Activated naive CD8-positive, alpha-beta T cell treated with anti-CD3 and anti-CD28 coated beads, Interleukin-2, amount 10 ng/mL, durations not matched to agents 7 days and 5 days (primary cell): ENCODE data around the gene RPL7L1. TPM values are rescaled to one million over a fixed set of nuclear protein-coding genes. Genes with fewer than 3 reads are reported as not detected.

ENCODE experiments used
- ATAC-seq: fragments of 150-1000 bp; cut with Tn5 transposase; one replicate; pipeline ENCODE4 v1.10.0; 2021; ENCODE audit warnings: low read depth, moderate library complexity
- POLR2A ChIA-PET: fragments of 350-600 bp; sonication (Branson Sonifier 250); formaldehyde crosslinking; loops from one replicate; lab custom pipeline; 2021; ENCODE audit warnings: antibody characterized with exemption; lab: Charles Lee
- DNase-seq: peaks from one replicate; pipeline ENCODE4 v3.0.0; 2021
- H3K27ac Mint-ChIP-seq: one replicate; pipeline ENCODE4 v1.8.0; 2022; ENCODE audit warnings: mild to moderate bottlenecking, mixed read lengths
- H3K27me3 Mint-ChIP-seq: one replicate; pipeline ENCODE4 v1.8.0; 2022; ENCODE audit warnings: mild to moderate bottlenecking, moderate library complexity, mixed read lengths
- H3K36me3 Mint-ChIP-seq: one replicate; pipeline ENCODE4 v1.8.0; 2021; ENCODE audit warnings: mild to moderate bottlenecking, mixed read lengths
- H3K4me1 Mint-ChIP-seq: one replicate; pipeline ENCODE4 v1.8.0; 2021; ENCODE audit warnings: mixed read lengths
- H3K4me3 Mint-ChIP-seq: one replicate; pipeline ENCODE4 v1.8.0; 2022; ENCODE audit warnings: mild to moderate bottlenecking, moderate library complexity, mixed read lengths
- H3K9me3 Mint-ChIP-seq: one replicate; pipeline ENCODE4 v1.8.0; 2021; ENCODE audit warnings: mixed read lengths
- total RNA-seq, 2 experiments: library from RNA; stranded (reverse); gene quantifications; one replicate each; pipeline ENCODE4 v1.2.3, GENCODE V29; 2021

The RPL7L1 gene
- total RNA-seq, 2 experiments from 2014 or later: 77.6 to 79.3 TPM

- no peaks in the 10 kb centered on the region for H3K27me3 Mint-ChIP-seq
- no peak overlapping the region for H3K27ac Mint-ChIP-seq
- H3K9me3 Mint-ChIP-seq: no peaks in the 10 kb centered on the region
- DNase-seq (no peak), ATAC-seq (no peak)
- H3K4me1 Mint-ChIP-seq: peaks cover 9% of the 10 kb centered on the region
- H3K4me3 Mint-ChIP-seq: no peak overlapping the region
- H3K36me3 Mint-ChIP-seq: peaks cover 5% of the 10 kb centered on the region
- POLR2A ChIA-PET: interaction anchor here (1.3 kb wide), 1 partner anchor 257 kb away, joined by 3 read pairs; the partner anchor contains the start of gene CUL9
Measured at GRCh38 chr6:42925248-42925857, 45.9 kb downstream of the RPL7L1 start.

DNA sequence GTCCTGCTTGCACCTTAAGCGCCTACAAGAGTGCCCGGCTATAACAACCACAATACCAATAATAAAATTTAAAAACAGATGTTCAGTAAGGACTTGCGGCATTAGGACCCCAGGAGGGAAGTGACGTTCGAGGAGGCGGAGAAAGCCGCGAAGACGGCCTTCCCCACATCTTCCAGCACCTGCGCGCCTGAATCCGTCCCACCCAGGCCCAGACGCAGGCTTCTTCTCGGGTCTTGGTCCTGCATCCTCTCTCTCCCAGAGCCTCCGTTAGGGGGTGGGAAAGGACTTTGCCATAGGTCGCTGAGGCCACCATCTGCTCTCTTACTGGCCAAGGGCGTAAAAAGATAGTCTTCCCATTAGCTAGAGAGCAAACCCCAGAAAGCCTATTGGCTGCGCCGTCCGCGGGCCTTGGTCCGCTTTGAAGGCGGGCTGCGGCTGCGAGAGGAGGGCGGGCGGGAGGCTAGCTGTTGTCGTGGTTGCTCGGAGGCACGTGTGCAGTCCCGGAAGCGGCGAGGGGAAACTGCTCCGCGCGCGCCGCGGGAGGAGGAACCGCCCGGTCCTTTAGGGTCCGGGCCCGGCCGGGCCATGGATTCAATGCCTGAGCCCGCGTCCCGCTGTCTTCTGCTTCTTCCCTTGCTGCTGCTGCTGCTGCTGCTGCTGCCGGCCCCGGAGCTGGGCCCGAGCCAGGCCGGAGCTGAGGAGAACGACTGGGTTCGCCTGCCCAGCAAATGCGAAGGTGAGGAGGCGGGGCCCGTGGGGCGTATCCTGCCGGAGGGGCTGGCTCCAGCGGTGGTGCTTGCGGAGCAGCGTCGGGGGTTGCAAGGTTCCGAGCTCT, 49.8 kb downstream of the RPL7L1 start, which contains the start of gene CNPY3:
CNPY3 (plus strand) TSS at position 495 of the 835 bp plus-strand sequence; CDS start at position 586, 91 bp downstream.
- no peaks in the 10 kb centered on the region for H3K27me3 Mint-ChIP-seq
- no peaks in the 10 kb centered on the region for H3K9me3 Mint-ChIP-seq
- ATAC-seq (peak; percentile 86), DNase-seq (peak; percentile 94)
- H3K36me3 Mint-ChIP-seq: peaks cover 15% of the 10 kb centered on the region
- peak within 1 kb of the TSS; percentile 96 for H3K4me3 Mint-ChIP-seq
- POLR2A ChIA-PET: interaction anchor here (0.6 to 3.5 kb wide), 33 partner anchors 10 to 700 kb away, joined by 3 to 66 read pairs (median 4); partner anchors contain the start of genes CUL7, CUL9, GTPBP2 and KLC4
- H3K27ac Mint-ChIP-seq: peak within 1 kb of the TSS; percentile 99
- H3K4me1 Mint-ChIP-seq: peaks cover 32% of the 10 kb centered on the region

DNA sequence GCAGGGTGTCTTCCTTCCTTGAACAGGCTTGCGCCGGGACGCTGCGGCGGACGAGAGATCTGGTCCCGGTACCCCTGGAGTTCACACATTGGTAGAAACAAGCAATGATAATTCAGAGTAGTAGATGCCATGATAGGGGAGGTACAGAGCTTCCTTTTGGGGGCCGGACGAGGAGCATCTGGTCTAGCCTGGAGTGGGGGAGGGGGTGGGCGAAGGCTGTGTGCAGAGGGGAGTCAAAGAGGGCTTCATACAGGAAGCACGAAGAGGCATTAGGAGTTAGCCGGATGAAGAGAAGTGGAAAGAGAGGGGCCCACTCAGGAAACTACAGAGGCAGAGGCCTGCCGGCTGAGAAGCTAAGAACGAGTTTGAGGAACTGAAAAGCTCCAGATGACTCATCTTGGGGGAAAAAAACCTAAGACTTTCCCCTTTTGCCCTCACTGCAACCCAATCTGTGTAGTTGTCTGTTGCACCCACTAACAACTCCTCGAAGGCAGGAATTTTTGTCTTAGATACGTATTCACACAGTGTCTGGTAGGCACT, 50.5 kb downstream of the RPL7L1 start:
- H3K27me3 Mint-ChIP-seq: no peaks in the 10 kb centered on the region
- ATAC-seq (no peak), DNase-seq (no peak)
- POLR2A ChIA-PET: interaction anchor here (0.6 to 3.5 kb wide), 31 partner anchors 11 to 699 kb away, joined by 3 to 66 read pairs (median 5); partner anchors contain the start of genes CUL7, CUL9, GTPBP2 and KLC4
- no peaks in the 10 kb centered on the region for H3K9me3 Mint-ChIP-seq
- H3K4me1 Mint-ChIP-seq: peaks cover 35% of the 10 kb centered on the region
- peaks cover 15% of the 10 kb centered on the region for H3K36me3 Mint-ChIP-seq
- peak overlapping the region; percentile 96 for H3K4me3 Mint-ChIP-seq
- peak overlapping the region; percentile 99 for H3K27ac Mint-ChIP-seq

GRCh38 chr6:42932412-42932811, 53.0 kb downstream of the RPL7L1 start:
- no peaks in the 10 kb centered on the region for H3K27me3 Mint-ChIP-seq
- POLR2A ChIA-PET: interaction anchor here (1.5 kb wide), 1 partner anchor 52 kb away, joined by 3 read pairs; the partner anchor contains the start of gene PPP2R5D
- peaks cover 37% of the 10 kb centered on the region for H3K4me1 Mint-ChIP-seq
- DNase-seq (no peak), ATAC-seq (no peak)
- H3K9me3 Mint-ChIP-seq: no peaks in the 10 kb centered on the region
- H3K27ac Mint-ChIP-seq: peak overlapping the region; percentile 51
- peaks cover 20% of the 10 kb centered on the region for H3K36me3 Mint-ChIP-seq
- H3K4me3 Mint-ChIP-seq: peak overlapping the region; percentile 96

- Mint-ChIP-seq H3K4me1 (peaks cover 39% of the 10 kb centered on the region), H3K36me3 (peaks cover 24% of the 10 kb centered on the region), H3K27me3 (no peaks in the 10 kb centered on the region), H3K9me3 (no peaks in the 10 kb centered on the region), H3K27ac (peak overlapping the region; percentile 7), H3K4me3 (peak overlapping the region; percentile 96)
- no peak for ATAC-seq
- POLR2A ChIA-PET: interaction anchor here (1.5 kb wide), 1 partner anchor 51 kb away, joined by 3 read pairs; the partner anchor contains the start of gene PPP2R5D
- no peak for DNase-seq
Measured at GRCh38 chr6:42933205-42933604, 53.8 kb downstream of the RPL7L1 start.

DNA sequence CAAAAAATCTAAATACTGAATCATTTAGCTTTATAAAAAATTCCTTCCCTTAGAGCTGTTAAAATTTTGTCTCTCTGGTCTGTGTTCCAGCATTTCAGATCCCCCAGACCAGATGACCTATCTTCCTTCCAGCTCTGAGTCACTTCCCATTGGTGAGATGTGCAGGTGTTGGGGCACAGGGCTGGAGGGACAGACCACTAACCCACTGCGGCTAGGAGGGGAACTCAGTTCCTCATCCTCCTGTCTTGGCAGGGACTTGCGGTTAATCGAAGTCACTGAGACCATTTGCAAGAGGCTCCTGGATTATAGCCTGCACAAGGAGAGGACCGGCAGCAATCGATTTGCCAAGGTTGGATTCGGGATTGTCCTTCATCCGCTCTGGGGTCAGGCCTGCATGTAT, 55.9 kb downstream of the RPL7L1 start:
- Mint-ChIP-seq H3K4me1 (peaks cover 32% of the 10 kb centered on the region), H3K27me3 (no peaks in the 10 kb centered on the region), H3K27ac (no peak overlapping the region), H3K36me3 (peaks cover 22% of the 10 kb centered on the region), H3K4me3 (no peak overlapping the region), H3K9me3 (no peaks in the 10 kb centered on the region)
- POLR2A ChIA-PET: interaction anchor here (0.6 to 1.2 kb wide), 3 partner anchors 36 to 154 kb away, joined by 3 to 5 read pairs (median 4); partner anchors contain the start of genes BICRAL and PEX6
- ATAC-seq (no peak), DNase-seq (no peak)

GRCh38 chr6:42936398-42936797, 57.0 kb downstream of the RPL7L1 start:
- H3K27me3 Mint-ChIP-seq: no peaks in the 10 kb centered on the region
- H3K36me3 Mint-ChIP-seq: peaks cover 22% of the 10 kb centered on the region
- peaks cover 29% of the 10 kb centered on the region for H3K4me1 Mint-ChIP-seq
- no peak overlapping the region for H3K4me3 Mint-ChIP-seq
- DNase-seq (no peak), ATAC-seq (no peak)
- no peak overlapping the region for H3K27ac Mint-ChIP-seq
- H3K9me3 Mint-ChIP-seq: no peaks in the 10 kb centered on the region
- POLR2A ChIA-PET: interaction anchor here (0.6 kb wide), 1 partner anchor 58 kb away, joined by 4 read pairs; no protein-coding TSS in a partner anchor

- no peak overlapping the region for H3K4me3 Mint-ChIP-seq
- peaks cover 17% of the 10 kb centered on the region for H3K36me3 Mint-ChIP-seq
- POLR2A ChIA-PET: interaction anchor here (0.8 to 1.1 kb wide), 2 partner anchors 17 to 20 kb away, joined by 3 to 5 read pairs; no protein-coding TSS in a partner anchor
Measured at GRCh38 chr6:42937548-42938427, 58.4 kb downstream of the RPL7L1 start.

GRCh38 chr6:42938428-42938796, 59.0 kb downstream of the RPL7L1 start:
- Mint-ChIP-seq H3K36me3 (peaks cover 15% of the 10 kb centered on the region), H3K27me3 (no peaks in the 10 kb centered on the region), H3K4me1 (peaks cover 11% of the 10 kb centered on the region), H3K9me3 (no peaks in the 10 kb centered on the region), H3K4me3 (no peak overlapping the region), H3K27ac (peak overlapping the region; percentile 68)
- ATAC-seq: no peak
- POLR2A ChIA-PET: interaction anchor here (1.1 kb wide), 1 partner anchor 19 kb away, joined by 3 read pairs; no protein-coding TSS in a partner anchor
- no peak for DNase-seq

More at GRCh38 chr6:42937548-42938427, 58.4 kb downstream of the RPL7L1 start:
- peak overlapping the region; percentile 68 for H3K27ac Mint-ChIP-seq
- no peak for ATAC-seq
- H3K4me1 Mint-ChIP-seq: peaks cover 17% of the 10 kb centered on the region
- no peaks in the 10 kb centered on the region for H3K27me3 Mint-ChIP-seq
- no peaks in the 10 kb centered on the region for H3K9me3 Mint-ChIP-seq
- no peak for DNase-seq

- DNase-seq: no peak
- Mint-ChIP-seq H3K9me3 (no peaks in the 10 kb centered on the region), H3K4me1 (peaks cover 9% of the 10 kb centered on the region), H3K36me3 (peaks cover 14% of the 10 kb centered on the region), H3K4me3 (no peak overlapping the region), H3K27me3 (no peaks in the 10 kb centered on the region), H3K27ac (no peak overlapping the region)
- POLR2A ChIA-PET: interaction anchor here (1.1 kb wide), 1 partner anchor 19 kb away, joined by 3 read pairs; no protein-coding TSS in a partner anchor
- no peak for ATAC-seq
Measured at GRCh38 chr6:42938987-42939809, 59.8 kb downstream of the RPL7L1 start.
